Mesendoderm (in vitro differentiated cells): ENCODE measurements around the gene USP12.

ENCODE experiments used
- DNase-seq: peaks from one replicate; pipeline ENCODE4 v3.0.0; 2013
- H2AK5ac ChIP-seq: 2 replicates; pipeline ENCODE4 v1.6.1; 2013; ENCODE audit warnings: low read length, inconsistent platforms
- H2BK120ac ChIP-seq: 2 replicates; pipeline ENCODE4 v1.6.1; 2013; ENCODE audit warnings: low read depth, mild to moderate bottlenecking, low read length, moderate library complexity, mixed read lengths
- H2BK15ac ChIP-seq: replicated peaks from 2 replicates; pipeline ENCODE4 v1.6.1; 2013; ENCODE audit warnings: low read depth, mild to moderate bottlenecking, moderate library complexity
- H2BK5ac ChIP-seq: 2 replicates; pipeline ENCODE4 v1.6.1; 2013; ENCODE audit warnings: low read length, inconsistent platforms
- H3K18ac ChIP-seq: 2 replicates; pipeline ENCODE4 v1.6.1; 2013; ENCODE audit warnings: mild to moderate bottlenecking, low read length, mixed read lengths
- H3K23ac ChIP-seq: one replicate; pipeline ENCODE4 v1.6.1; 2013; ENCODE audit warnings: low read length
- H3K27ac ChIP-seq: 2 replicates; pipeline ENCODE4 v1.5.1; 2013; ENCODE audit warnings: low read depth, mild to moderate bottlenecking, inconsistent platforms, low read length, moderate library complexity
- H3K27me3 ChIP-seq: 2 replicates; pipeline ENCODE4 v1.6.1; 2013; ENCODE audit warnings: low read length, control low read depth, mild to moderate bottlenecking, inconsistent platforms; ENCODE audit not compliant: insufficient read depth, poor library complexity
- H3K36me3 ChIP-seq: 2 replicates; pipeline ENCODE4 v1.6.1; 2013; ENCODE audit warnings: low read length, inconsistent platforms; ENCODE audit not compliant: control insufficient read depth, insufficient read depth
- H3K4ac ChIP-seq: one replicate; pipeline ENCODE4 v1.6.1; 2013; ENCODE audit warnings: low read depth, mild to moderate bottlenecking, low read length, moderate library complexity
- H3K4me1 ChIP-seq: 2 replicates; pipeline ENCODE4 v1.6.1; 2013; ENCODE audit warnings: low read depth, low read length, inconsistent platforms; ENCODE audit not compliant: control insufficient read depth
- H3K4me2 ChIP-seq: 2 replicates; pipeline ENCODE4 v1.6.1; 2013; ENCODE audit warnings: low read length
- H3K4me3 ChIP-seq: 2 replicates; pipeline ENCODE4 v1.5.1; 2013; ENCODE audit warnings: mild to moderate bottlenecking, low read length
- H3K56ac ChIP-seq: one replicate; pipeline ENCODE4 v1.6.1; 2013; ENCODE audit warnings: low read length
- H3K79me1 ChIP-seq: 2 replicates; pipeline ENCODE4 v1.6.1; 2013; ENCODE audit warnings: low read length, inconsistent platforms
- H3K79me2 ChIP-seq: 2 replicates; pipeline ENCODE4 v1.6.1; 2013; ENCODE audit warnings: mild to moderate bottlenecking, low read length; ENCODE audit not compliant: control insufficient read depth, insufficient read depth
- H3K9ac ChIP-seq: 2 replicates; pipeline ENCODE4 v1.6.1; 2013; ENCODE audit warnings: low read length, inconsistent platforms
- H4K5ac ChIP-seq: one replicate; pipeline ENCODE4 v1.6.1; 2013; ENCODE audit warnings: low read length
- H4K8ac ChIP-seq: one replicate; pipeline ENCODE4 v1.6.1; 2013; ENCODE audit warnings: low read depth, mild to moderate bottlenecking, control low read depth, low read length, moderate library complexity
- WGBS: extraction: QIAGEN DNeasy Blood & Tissue Kit; methylation state at CpG from one replicate; pipeline ENCODE4 v1.1.7; 2013; ENCODE audit warnings: low lambda C conversion rate, missing lambda C conversion rate; ENCODE audit not compliant: insufficient coverage; ENCODE audit errors: extremely low coverage; 5-methylcytosine and 5-hydroxymethylcytosine counted together

Gene USP12

DNA sequence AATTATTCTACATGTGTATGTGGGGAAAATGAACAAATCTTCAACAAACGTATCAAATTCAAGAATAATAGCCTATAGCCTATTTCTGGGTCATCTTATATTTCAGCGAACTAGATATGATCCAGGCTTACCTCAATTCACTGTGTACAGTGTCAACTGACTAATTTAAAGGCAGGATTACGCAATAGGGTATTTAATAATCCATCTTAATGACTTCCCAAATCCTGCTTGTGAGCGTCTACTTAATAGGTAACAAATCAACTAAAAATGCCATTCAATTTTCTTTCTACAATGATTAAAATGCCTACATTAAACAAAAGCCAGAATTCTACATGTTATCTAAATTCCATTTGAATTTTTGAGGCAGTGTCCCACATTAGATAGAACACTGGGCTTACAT lies 67.0 kb downstream of the USP12 start:
- no peak overlapping the region for H2BK120ac ChIP-seq
- H2BK5ac ChIP-seq: no peak overlapping the region
- no peak overlapping the region for H4K5ac ChIP-seq
- no peak overlapping the region for H3K23ac ChIP-seq
- no CpG with 5 or more reads among the region's 4 CpGs for WGBS
- no peak overlapping the region for H3K9ac ChIP-seq
- H3K36me3 ChIP-seq: no peaks in the 10 kb centered on the region
- peaks cover 2% of the 10 kb centered on the region for H3K79me1 ChIP-seq
- no peak overlapping the region for H2BK15ac ChIP-seq
- no peak overlapping the region for H2AK5ac ChIP-seq
- no peaks in the 10 kb centered on the region for H3K27me3 ChIP-seq
- H3K79me2 ChIP-seq: peaks cover 2% of the 10 kb centered on the region
- H4K8ac ChIP-seq: no peak overlapping the region
- no peak overlapping the region for H3K4me2 ChIP-seq
- H3K56ac ChIP-seq: no peak overlapping the region
- no peak overlapping the region for H3K4ac ChIP-seq
- H3K18ac ChIP-seq: no peak overlapping the region
- H3K4me1 ChIP-seq: no peaks in the 10 kb centered on the region
- DNase-seq: no peak
- H3K4me3 ChIP-seq: no peak overlapping the region
- no peak overlapping the region for H3K27ac ChIP-seq

DNA sequence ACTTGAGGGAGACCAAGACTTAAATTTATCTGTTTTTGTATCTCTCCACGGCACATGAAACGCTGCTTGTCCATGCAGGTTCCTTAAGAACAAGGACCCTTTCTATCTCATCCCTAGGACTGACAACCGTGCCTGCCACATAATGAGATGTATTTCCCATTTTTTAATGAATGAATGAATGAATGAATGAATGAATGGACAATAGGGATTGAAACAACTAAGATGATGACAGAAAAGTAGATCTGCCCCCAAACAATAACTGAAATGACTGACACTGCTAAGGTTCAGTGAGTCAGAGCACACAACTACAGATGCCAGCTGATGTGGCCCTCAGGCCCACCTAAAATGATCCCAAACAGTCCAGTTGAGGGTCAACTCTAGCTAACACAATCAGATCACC lies 69.8 kb downstream of the USP12 start:
- H4K5ac ChIP-seq: no peak overlapping the region
- no peaks in the 10 kb centered on the region for H3K4me1 ChIP-seq
- H3K4me3 ChIP-seq: no peak overlapping the region
- H3K9ac ChIP-seq: no peak overlapping the region
- no peak overlapping the region for H3K27ac ChIP-seq
- no peak overlapping the region for H2BK15ac ChIP-seq
- no peak overlapping the region for H2BK120ac ChIP-seq
- WGBS: no CpG with 5 or more reads among the region's 3 CpGs
- no peaks in the 10 kb centered on the region for H3K79me2 ChIP-seq
- H3K56ac ChIP-seq: no peak overlapping the region
- no peak overlapping the region for H3K4me2 ChIP-seq
- H4K8ac ChIP-seq: no peak overlapping the region
- no peak for DNase-seq
- H3K4ac ChIP-seq: no peak overlapping the region
- no peaks in the 10 kb centered on the region for H3K27me3 ChIP-seq
- no peak overlapping the region for H3K23ac ChIP-seq
- no peak overlapping the region for H3K18ac ChIP-seq
- H3K36me3 ChIP-seq: no peaks in the 10 kb centered on the region
- H2BK5ac ChIP-seq: no peak overlapping the region
- no peaks in the 10 kb centered on the region for H3K79me1 ChIP-seq
- no peak overlapping the region for H2AK5ac ChIP-seq

- Histone ChIP-seq H4K8ac (no peak overlapping the region), H3K9ac (no peak overlapping the region), H3K23ac (no peak overlapping the region), H3K4me1 (no peaks in the 10 kb centered on the region), H3K36me3 (no peaks in the 10 kb centered on the region), H3K27me3 (no peaks in the 10 kb centered on the region), H3K18ac (no peak overlapping the region), H3K4me2 (no peak overlapping the region), H4K5ac (no peak overlapping the region), H2BK120ac (no peak overlapping the region), H3K79me1 (no peaks in the 10 kb centered on the region), H3K56ac (no peak overlapping the region), H3K79me2 (no peaks in the 10 kb centered on the region), H3K4ac (no peak overlapping the region), H2BK5ac (no peak overlapping the region), H3K4me3 (no peak overlapping the region), H2AK5ac (no peak overlapping the region), H3K27ac (no peak overlapping the region), H2BK15ac (no peak overlapping the region)
- no peak for DNase-seq
- whole genome bisulfite sequencing: no CpG with 5 or more reads among the region's 1 CpG
Measured at GRCh38 chr13:27101289-27101688, 70.3 kb downstream of the USP12 start.

- no peak overlapping the region for H2BK5ac ChIP-seq
- H3K4ac ChIP-seq: no peak overlapping the region
- no peak overlapping the region for H3K9ac ChIP-seq
- H3K4me3 ChIP-seq: no peak overlapping the region
- H3K56ac ChIP-seq: no peak overlapping the region
- H3K79me1 ChIP-seq: no peaks in the 10 kb centered on the region
- no peak overlapping the region for H2AK5ac ChIP-seq
- H4K5ac ChIP-seq: no peak overlapping the region
- no peaks in the 10 kb centered on the region for H3K4me1 ChIP-seq
- H3K36me3 ChIP-seq: no peaks in the 10 kb centered on the region
- H3K23ac ChIP-seq: no peak overlapping the region
- H3K79me2 ChIP-seq: no peaks in the 10 kb centered on the region
- no peak overlapping the region for H2BK120ac ChIP-seq
- no peak overlapping the region for H3K4me2 ChIP-seq
- H3K27me3 ChIP-seq: no peaks in the 10 kb centered on the region
- no peak for DNase-seq
- H3K18ac ChIP-seq: no peak overlapping the region
- H3K27ac ChIP-seq: no peak overlapping the region
- no peak overlapping the region for H2BK15ac ChIP-seq
- no peak overlapping the region for H4K8ac ChIP-seq
Measured at GRCh38 chr13:27097691-27098090, 73.9 kb downstream of the USP12 start.

DNA sequence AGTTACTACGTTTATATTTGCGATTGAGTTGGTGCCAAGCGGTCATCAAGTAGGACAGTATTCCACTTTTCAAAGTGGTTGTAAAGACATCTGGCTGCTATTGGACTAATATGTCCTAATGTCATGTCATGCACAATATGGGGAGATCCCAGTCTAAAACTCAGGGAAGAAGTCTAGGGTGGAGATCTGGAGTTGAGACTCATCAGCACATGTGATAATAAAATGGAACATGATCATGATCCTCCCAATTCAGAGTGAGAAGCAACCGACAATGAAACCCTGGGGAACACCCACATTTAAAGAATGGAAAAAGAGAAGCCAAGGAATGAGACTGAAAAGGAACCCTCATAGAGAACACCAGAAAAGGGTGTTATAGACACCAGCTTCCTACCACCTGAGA lies 80.2 kb downstream of the USP12 start:
- Histone ChIP-seq H4K8ac (no peak overlapping the region), H2AK5ac (no peak overlapping the region), H3K79me1 (peaks cover 3% of the 10 kb centered on the region), H3K23ac (no peak overlapping the region), H3K9ac (no peak overlapping the region), H3K36me3 (no peaks in the 10 kb centered on the region), H3K18ac (no peak overlapping the region), H3K4me2 (no peak overlapping the region), H4K5ac (no peak overlapping the region), H3K4ac (no peak overlapping the region), H3K4me1 (no peaks in the 10 kb centered on the region), H3K79me2 (no peaks in the 10 kb centered on the region), H2BK120ac (no peak overlapping the region), H2BK5ac (no peak overlapping the region), H3K27me3 (no peaks in the 10 kb centered on the region), H3K56ac (no peak overlapping the region), H3K4me3 (no peak overlapping the region), H2BK15ac (no peak overlapping the region), H3K27ac (no peak overlapping the region)
- no CpG with 5 or more reads among the region's 4 CpGs for WGBS
- no peak for DNase-seq

- Histone ChIP-seq H3K36me3 (no peaks in the 10 kb centered on the region), H3K4me1 (no peaks in the 10 kb centered on the region), H2BK5ac (no peak overlapping the region), H2BK120ac (no peak overlapping the region), H3K4me3 (no peak overlapping the region), H3K4ac (no peak overlapping the region), H2AK5ac (no peak overlapping the region), H4K8ac (no peak overlapping the region), H3K79me2 (no peaks in the 10 kb centered on the region), H3K23ac (no peak overlapping the region), H3K9ac (no peak overlapping the region), H2BK15ac (no peak overlapping the region), H3K4me2 (no peak overlapping the region), H3K27ac (no peak overlapping the region), H3K56ac (no peak overlapping the region), H3K27me3 (no peaks in the 10 kb centered on the region), H4K5ac (no peak overlapping the region), H3K18ac (no peak overlapping the region), H3K79me1 (peaks cover 3% of the 10 kb centered on the region)
- DNase-seq: no peak
- no CpG with 5 or more reads among the region's 3 CpGs for WGBS
Measured at GRCh38 chr13:27088619-27089018, 83.0 kb downstream of the USP12 start.
